Kidney (tissue), 14 donors: ENCODE measurements around the gene TMPRSS4. TPM values are rescaled to one million over a fixed set of nuclear protein-coding genes. Genes with fewer than 3 reads are reported as not detected.

Experiments used
- DNase-seq, 5 donors: peaks; one replicate each; pipeline ENCODE4 v3.0.0-alpha.2; 2013 to 2020
- FAIRE-seq: peaks from 2 replicates; lab custom pipeline; 2012; peaks lifted over from hg19 to GRCh38; lab: Jason Lieb, UNC
- H3K27ac ChIP-seq, 2 donors: one replicate each; pipeline ENCODE4 v1.7.0; 2013; ENCODE audit warnings: low read depth in 2 of 2, low read length in 2 of 2, inconsistent platforms in 1 of 2
- H3K27me3 ChIP-seq: one replicate; pipeline ENCODE4 v1.7.1; 2013; ENCODE audit warnings: low read length, inconsistent platforms; ENCODE audit not compliant: control insufficient read depth, insufficient read depth
- H3K36me3 ChIP-seq, 3 donors: one replicate each; pipeline versions ENCODE4 v1.7.0 to v1.7.1; 2013; ENCODE audit warnings: low read length in 3 of 3, control low read depth in 1 of 3, inconsistent platforms in 1 of 3; ENCODE audit not compliant: insufficient read depth in 3 of 3, control insufficient read depth in 2 of 3
- H3K4me1 ChIP-seq, 3 donors: one replicate each; pipeline versions ENCODE4 v1.7.0 to v1.7.1; 2013; ENCODE audit warnings: low read length in 3 of 3, inconsistent platforms in 1 of 3, low read depth in 1 of 3; ENCODE audit not compliant: control insufficient read depth in 2 of 3, insufficient read depth in 2 of 3
- H3K4me3 ChIP-seq, 3 donors: one replicate each; pipeline versions ENCODE4 v1.7.0 to v1.8.1; 2013; ENCODE audit warnings: low read length in 3 of 3, control low read depth in 1 of 3, inconsistent platforms in 1 of 3
- H3K9ac ChIP-seq, 3 donors: one replicate each; pipeline versions ENCODE4 v1.7.0 to v1.7.1; 2013; ENCODE audit warnings: low read length in 3 of 3, control low read depth in 1 of 3, inconsistent platforms in 1 of 3
- H3K9me3 ChIP-seq, 3 donors: one replicate each; pipeline versions ENCODE4 v1.7.0 to v1.7.1; 2013; ENCODE audit warnings: low read length in 3 of 3, control low read depth in 1 of 3, inconsistent platforms in 1 of 3; ENCODE audit not compliant: control insufficient read depth in 2 of 3, insufficient read depth in 1 of 3
- intact Hi-C: fragments of 100-400 bp; cut with DNase I; formaldehyde crosslinking; loops from one replicate; pipeline ENCODE4 v1.11.1; 2022
- polyA plus RNA-seq: library from polyadenylated mRNA; stranded (reverse); fragments of 350-450 nt; fragmentation: Illumina TruSeq; extraction: RNeasy Lipid Tissue Mini Kit (QIAGEN cat#74804); gene quantifications from one replicate; pipeline ENCODE4 v1.2.3, GENCODE V29; 2014; ENCODE audit warnings: low read depth, low replicate concordance; ENCODE audit not compliant: insufficient read depth
- total RNA-seq: library from RNA; stranded (reverse); fragmentation: NEBNext Ultra II Directional; extraction: Animal tissue kit (Norgen Biotek cat#: 25700); gene quantifications from one replicate; pipeline ENCODE4 v1.2.1, GENCODE V29; 2021
- TF ChIP-seq, protein P1 (sequence below): IDR thresholded peaks from 3 replicates; pipeline ENCODE4 v1.5.1; 2012; ENCODE audit warnings: mild to moderate bottlenecking, moderate library complexity, borderline replicate concordance; ENCODE audit not compliant: insufficient read depth; ENCODE audit errors: extremely low read depth
- donor health status: control.
- donor health status: control.
- donor health status: control.
- donor health status: control.
- donor health status: control.
- donor health status: DM: yes; HTN: yes; CAD: no.
- donor health status: Normal renal cell carcinoma (clear cell type).

Gene TMPRSS4
- total and polyA plus RNA-seq, 2 donors from 2014 or later: 27.8 to 234 TPM

DNA sequence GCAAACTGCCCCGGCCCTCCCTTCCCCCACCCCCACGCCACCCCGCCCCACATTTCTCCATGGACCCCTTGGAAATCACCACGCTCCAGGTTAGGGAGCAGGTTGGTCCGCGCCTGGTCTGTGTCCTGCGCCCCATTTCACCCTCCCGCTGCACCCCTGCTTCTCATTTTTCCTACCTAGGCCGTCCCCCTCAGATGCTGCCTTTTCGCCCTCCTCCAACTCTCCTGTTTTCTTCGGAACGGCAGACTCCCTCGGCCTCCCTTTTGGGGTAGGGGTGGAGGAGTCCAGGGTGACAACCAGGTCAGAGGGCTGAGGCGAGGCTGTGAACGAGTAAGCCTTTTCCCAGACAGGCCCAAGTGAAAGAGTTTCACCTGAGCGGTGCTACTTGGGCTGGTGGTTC is 76.6 kb downstream of the TMPRSS4 start:
- DNase-seq (peak in 1 of 5 donors; percentile 26), FAIRE-seq (no peak)
- H3K36me3 ChIP-seq: no peaks in the 10 kb centered on the region
- H3K4me3 ChIP-seq: no peak overlapping the region
- H3K4me1 ChIP-seq: peaks cover 0 to 15% (median 0%) of the 10 kb centered on the region in 3 donors
- H3K9ac ChIP-seq: no peak overlapping the region
- intact Hi-C loops: no loop called here
- H3K27me3 ChIP-seq: peaks cover 24% of the 10 kb centered on the region
- TF ChIP-seq, protein P1, sequence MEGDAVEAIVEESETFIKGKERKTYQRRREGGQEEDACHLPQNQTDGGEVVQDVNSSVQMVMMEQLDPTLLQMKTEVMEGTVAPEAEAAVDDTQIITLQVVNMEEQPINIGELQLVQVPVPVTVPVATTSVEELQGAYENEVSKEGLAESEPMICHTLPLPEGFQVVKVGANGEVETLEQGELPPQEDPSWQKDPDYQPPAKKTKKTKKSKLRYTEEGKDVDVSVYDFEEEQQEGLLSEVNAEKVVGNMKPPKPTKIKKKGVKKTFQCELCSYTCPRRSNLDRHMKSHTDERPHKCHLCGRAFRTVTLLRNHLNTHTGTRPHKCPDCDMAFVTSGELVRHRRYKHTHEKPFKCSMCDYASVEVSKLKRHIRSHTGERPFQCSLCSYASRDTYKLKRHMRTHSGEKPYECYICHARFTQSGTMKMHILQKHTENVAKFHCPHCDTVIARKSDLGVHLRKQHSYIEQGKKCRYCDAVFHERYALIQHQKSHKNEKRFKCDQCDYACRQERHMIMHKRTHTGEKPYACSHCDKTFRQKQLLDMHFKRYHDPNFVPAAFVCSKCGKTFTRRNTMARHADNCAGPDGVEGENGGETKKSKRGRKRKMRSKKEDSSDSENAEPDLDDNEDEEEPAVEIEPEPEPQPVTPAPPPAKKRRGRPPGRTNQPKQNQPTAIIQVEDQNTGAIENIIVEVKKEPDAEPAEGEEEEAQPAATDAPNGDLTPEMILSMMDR: no peak
- H3K27ac ChIP-seq: no peak overlapping the region
- H3K9me3 ChIP-seq: no peaks in the 10 kb centered on the region

DNA sequence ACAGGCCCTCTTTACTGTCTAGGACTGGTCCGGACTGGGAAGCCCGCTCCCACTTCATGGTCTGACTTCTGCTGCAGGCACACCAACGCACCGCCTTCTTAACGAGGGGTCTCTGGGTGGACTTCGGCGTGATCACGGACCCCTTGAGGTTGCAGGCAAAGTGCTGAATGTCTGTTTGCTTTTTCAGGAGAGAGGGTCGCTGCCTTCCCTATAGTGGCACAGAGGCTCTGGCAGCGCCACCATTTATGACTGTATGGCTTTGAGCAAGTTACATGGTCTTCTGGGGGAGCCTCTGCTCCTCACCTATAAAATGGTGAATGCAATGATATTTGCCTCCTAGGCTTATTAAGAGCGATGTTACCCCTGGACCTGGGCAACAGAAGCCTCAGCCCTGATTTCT is 77.1 kb downstream of the TMPRSS4 start:
- intact Hi-C loops: no loop called here

DNA sequence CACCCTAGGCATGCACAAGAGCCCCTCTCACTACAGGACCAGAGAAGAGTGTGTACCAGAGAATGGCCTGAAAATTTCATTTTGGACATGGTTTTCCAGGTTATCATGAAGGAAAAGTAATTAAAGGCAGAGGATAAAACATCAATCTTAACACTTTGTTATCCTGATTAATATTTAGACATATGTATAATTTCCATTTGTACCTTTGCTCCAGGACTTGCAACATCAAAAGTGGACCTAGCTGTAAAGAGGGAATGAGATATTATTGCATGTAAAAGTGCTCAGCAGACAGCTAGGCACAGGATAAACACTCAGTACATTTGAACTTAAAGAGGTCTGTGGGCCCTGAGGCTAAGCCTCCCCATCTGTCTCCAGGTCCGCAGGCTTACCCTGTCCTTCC is 77.8 kb downstream of the TMPRSS4 start:
- intact Hi-C loops: no loop called here
- H3K9me3 ChIP-seq: no peaks in the 10 kb centered on the region
- DNase-seq (no peak), FAIRE-seq (no peak)
- H3K27ac ChIP-seq: no peak overlapping the region
- TF ChIP-seq, protein P1: no peak
- no peak overlapping the region for H3K9ac ChIP-seq
- H3K4me1 ChIP-seq: peaks cover 0 to 15% (median 0%) of the 10 kb centered on the region in 3 donors
- no peaks in the 10 kb centered on the region for H3K36me3 ChIP-seq
- no peak overlapping the region for H3K4me3 ChIP-seq
- H3K27me3 ChIP-seq: peaks cover 24% of the 10 kb centered on the region

More for the DNA sequence above, 77.1 kb downstream of the TMPRSS4 start:
- TF ChIP-seq, protein P1: no peak
- Histone ChIP-seq H3K4me3 (no peak overlapping the region), H3K27me3 (peaks cover 24% of the 10 kb centered on the region), H3K9ac (no peak overlapping the region), H3K9me3 (no peaks in the 10 kb centered on the region), H3K27ac (no peak overlapping the region), H3K4me1 (peaks cover 0 to 15% (median 0%) of the 10 kb centered on the region in 3 donors), H3K36me3 (no peaks in the 10 kb centered on the region)
- FAIRE-seq (no peak), DNase-seq (peak in 1 of 5 donors; percentile 46)
